GM23338 (cell line): ENCODE measurements around the gene PPFIBP2.

Experiments used
- CREB1 ChIP-seq: fragments of 250-450 bp; sonication (Bioruptor Pico); IDR thresholded peaks from 2 replicates; pipeline ENCODE4 v1.5.0; 2020; ENCODE audit warnings: low read depth, mild to moderate bottlenecking, moderate library complexity
- EZH2 ChIP-seq: fragments of 200-600 bp; sonication (generic); IDR thresholded peaks from one replicate; pipeline ENCODE4 v1.8.0; 2017; ENCODE audit warnings: antibody characterized with exemption, mild to moderate bottlenecking, low read depth; ENCODE audit not compliant: unreplicated experiment
- EZH2phosphoT487 ChIP-seq: fragments of 200-600 bp; sonication (generic); IDR thresholded peaks from one replicate; pipeline ENCODE4 v1.8.1; 2018; ENCODE audit warnings: antibody characterized with exemption; ENCODE audit not compliant: unreplicated experiment
- POLR2AphosphoS5 ChIP-seq: IDR thresholded peaks from 2 replicates; pipeline ENCODE4 v1.6.1; 2016; ENCODE audit warnings: antibody characterized with exemption, low read depth
- ZNF462 ChIP-seq: fragments of 250-450 bp; sonication (Bioruptor Pico); IDR thresholded peaks from 2 replicates; pipeline ENCODE4 v1.5.0; 2020; ENCODE audit warnings: mild to moderate bottlenecking, moderate library complexity
- TF ChIP-seq, protein P1 (sequence below), 2 experiments: fragments of 200-600 bp in 1 of 2; sonication (generic) in 1 of 2; conservative IDR thresholded peaks; 2 replicates each; pipeline versions ENCODE4 v1.5.1 to v1.6.1; 2016 to 2017; ENCODE audit warnings: antibody characterized with exemption in 2 of 2, low read depth in 2 of 2, mild to moderate bottlenecking in 2 of 2, moderate library complexity in 1 of 2

GRCh38 chr11:7612661-7613393 lies 99.0 kb downstream of the PPFIBP2 start:
- TF ChIP-seq CREB1 (no peak), EZH2 (no peak), EZH2phosphoT487 (no peak), POLR2AphosphoS5 (no peak), ZNF462 (no peak)
- TF ChIP-seq, protein P1, sequence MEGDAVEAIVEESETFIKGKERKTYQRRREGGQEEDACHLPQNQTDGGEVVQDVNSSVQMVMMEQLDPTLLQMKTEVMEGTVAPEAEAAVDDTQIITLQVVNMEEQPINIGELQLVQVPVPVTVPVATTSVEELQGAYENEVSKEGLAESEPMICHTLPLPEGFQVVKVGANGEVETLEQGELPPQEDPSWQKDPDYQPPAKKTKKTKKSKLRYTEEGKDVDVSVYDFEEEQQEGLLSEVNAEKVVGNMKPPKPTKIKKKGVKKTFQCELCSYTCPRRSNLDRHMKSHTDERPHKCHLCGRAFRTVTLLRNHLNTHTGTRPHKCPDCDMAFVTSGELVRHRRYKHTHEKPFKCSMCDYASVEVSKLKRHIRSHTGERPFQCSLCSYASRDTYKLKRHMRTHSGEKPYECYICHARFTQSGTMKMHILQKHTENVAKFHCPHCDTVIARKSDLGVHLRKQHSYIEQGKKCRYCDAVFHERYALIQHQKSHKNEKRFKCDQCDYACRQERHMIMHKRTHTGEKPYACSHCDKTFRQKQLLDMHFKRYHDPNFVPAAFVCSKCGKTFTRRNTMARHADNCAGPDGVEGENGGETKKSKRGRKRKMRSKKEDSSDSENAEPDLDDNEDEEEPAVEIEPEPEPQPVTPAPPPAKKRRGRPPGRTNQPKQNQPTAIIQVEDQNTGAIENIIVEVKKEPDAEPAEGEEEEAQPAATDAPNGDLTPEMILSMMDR (conservative IDR thresholded peaks at IDR 0.05; ENCODE audit: low read depth in 2 of 2) = no peak
